A673 (cell line): ENCODE results near the gene OR52N5. TPM values are rescaled to one million over a fixed set of nuclear protein-coding genes. Genes with fewer than 3 reads are reported as not detected.

Experiments used
- Bru-seq: library from RNA; stranded (reverse); fragments of 400-500 nt; gene quantifications from one replicate; lab custom pipeline; 2021; lab: Mats Ljungman, UMichigan
- BruChase-seq, 2 experiments: library from RNA; stranded (reverse); fragments of 400-500 nt; gene quantifications; one replicate each; lab custom pipeline; 2021; lab: Mats Ljungman, UMichigan
- BruUV-seq: library from RNA; stranded (reverse); fragments of 400-500 nt; replicated peaks from 2 replicates; lab custom pipeline; 2021; lab: Mats Ljungman, UMichigan
- CTCF ChIA-PET: fragments of 300-600 bp; sonication (Branson Sonifier 250); formaldehyde crosslinking; loops from one replicate; lab custom pipeline; 2022; ENCODE audit warnings: antibody characterized with exemption; lab: Charles Lee
- POLR2A ChIA-PET: fragments of 300-600 bp; sonication (Branson Sonifier 250); formaldehyde crosslinking; loops from one replicate; lab custom pipeline; 2022; ENCODE audit warnings: antibody characterized with exemption; ENCODE audit not compliant: low non-redundant PET; lab: Charles Lee
- DNase-seq: peaks from one replicate; pipeline ENCODE4 v3.0.0-alpha.2; 2015; ENCODE audit warnings: low spot score
- H3K27ac ChIP-seq: fragments of 200-600 bp; sonication (generic); 2 replicates; pipeline ENCODE4 v1.5.1; 2016; ENCODE audit warnings: mixed run types, low read depth, mild to moderate bottlenecking, mixed read lengths, antibody characterized with exemption, low read length; ENCODE audit not compliant: poor library complexity, severe bottlenecking
- H3K27me3 ChIP-seq: fragments of 200-600 bp; sonication (generic); replicated peaks from 2 replicates; pipeline ENCODE4 v1.6.1; 2017; ENCODE audit warnings: mixed run types, low read depth, mild to moderate bottlenecking, mixed read lengths, antibody characterized with exemption, low read length; ENCODE audit not compliant: insufficient read depth, poor library complexity
- H3K36me3 ChIP-seq: fragments of 200-600 bp; sonication (generic); 2 replicates; pipeline ENCODE4 v1.6.1; 2016; ENCODE audit warnings: mixed run types, mild to moderate bottlenecking, mixed read lengths, antibody characterized with exemption, low read length; ENCODE audit not compliant: insufficient read depth, poor library complexity, severe bottlenecking
- H3K4me1 ChIP-seq: fragments of 200-600 bp; sonication (generic); 2 replicates; pipeline ENCODE4 v1.6.1; 2017; ENCODE audit warnings: mixed run types, mild to moderate bottlenecking, mixed read lengths, antibody characterized with exemption, low read length; ENCODE audit not compliant: insufficient read depth, poor library complexity, severe bottlenecking
- H3K4me3 ChIP-seq: fragments of 200-600 bp; sonication (generic); 2 replicates; pipeline ENCODE4 v1.5.1; 2016; ENCODE audit warnings: low read depth, mixed run types, mild to moderate bottlenecking, mixed read lengths, low read length; ENCODE audit not compliant: poor library complexity, severe bottlenecking
- H3K9me3 ChIP-seq: fragments of 200-600 bp; sonication (generic); 2 replicates; pipeline ENCODE4 v1.6.1; 2016; ENCODE audit warnings: mixed run types, low read depth, mild to moderate bottlenecking, mixed read lengths, antibody characterized with exemption, low read length; ENCODE audit not compliant: poor library complexity, severe bottlenecking
- CTCF ChIP-seq: fragments of 300-800, 200-600 bp; sonication (generic); conservative IDR thresholded peaks from 2 replicates; pipeline ENCODE4 v1.5.1; 2017; ENCODE audit warnings: low read depth, mild to moderate bottlenecking, antibody characterized with exemption, low read length, moderate library complexity, mixed read lengths
- EZH2 ChIP-seq: fragments of 200-600 bp; sonication (generic); IDR thresholded peaks from 2 replicates; pipeline ENCODE4 v1.6.1; 2017; ENCODE audit warnings: borderline replicate concordance, low read depth, mild to moderate bottlenecking, mixed read lengths, antibody characterized with exemption, low read length; ENCODE audit not compliant: poor library complexity, severe bottlenecking
- intact Hi-C: fragments of 100-400 bp; cut with micrococcal nuclease; formaldehyde crosslinking; loops from one replicate; pipeline ENCODE4 v1.10.0; 2022; ENCODE audit not compliant: unreplicated experiment
- long read RNA-seq: library from polyadenylated mRNA; stranded (forward); transcript quantifications from one replicate; pipeline ENCODE4 v2.0.0, GENCODE V29; 2022
- total RNA-seq: library from RNA; stranded (reverse); gene quantifications from 2 replicates; pipeline ENCODE4 v1.2.3, GENCODE V29; 2021

OR52N5 gene
- total RNA-seq (not detected in 2 replicates), Bru-seq, nascent RNA (not detected), BruChase-seq, experiment 1, labeled RNA remaining after a 2-hour chase (not detected), BruChase-seq, experiment 2, labeled RNA remaining after a 6-hour chase (not detected)
- long read RNA-seq, result 0 reads

GRCh38 chr11:5783255-5783654 is at the start of gene OR52N5:
OR52N5 (minus strand) TSS chr11:5783355; CDS start chr11:5778634, 4,721 bp downstream.
- ChIA-PET POLR2A (no interaction called here), CTCF (no interaction called here)
- intact Hi-C loops, result no loop called here

GRCh38 chr11:5831196-5831829 is 48.2 kb upstream of the OR52N5 start:
- TF ChIP-seq CTCF (no peak), EZH2 (no peak)
- intact Hi-C loops, result no loop called here
- Histone ChIP-seq H3K4me3 (no peak overlapping the region), H3K4me1 (no peaks in the 10 kb centered on the region), H3K27ac (no peak overlapping the region), H3K36me3 (no peaks in the 10 kb centered on the region), H3K27me3 (no peaks in the 10 kb centered on the region), H3K9me3 (no peaks in the 10 kb centered on the region)
- CTCF ChIA-PET, result no interaction called here
- POLR2A ChIA-PET, result no interaction called here
- DNase-seq, result peak; percentile 9
- no TSS peak for BruUV-seq

More at GRCh38 chr11:5783255-5783654, at the start of gene OR52N5:
- no TSS peak for BruUV-seq
- Histone ChIP-seq H3K4me3 (no peak within 1 kb of the TSS), H3K36me3 (no peaks in the 10 kb centered on the region), H3K27ac (no peak within 1 kb of the TSS), H3K27me3 (no peaks in the 10 kb centered on the region), H3K4me1 (no peaks in the 10 kb centered on the region), H3K9me3 (no peaks in the 10 kb centered on the region)
- TF ChIP-seq CTCF, result no peak
- TF ChIP-seq EZH2, result no peak
- DNase-seq, result no peak

GRCh38 chr11:5818245-5818886 is 35.2 kb upstream of the OR52N5 start:
- TF ChIP-seq EZH2 (no peak), CTCF (no peak)
- CTCF ChIA-PET, result no interaction called here
- Histone ChIP-seq H3K9me3 (no peaks in the 10 kb centered on the region), H3K4me3 (no peak overlapping the region), H3K36me3 (no peaks in the 10 kb centered on the region), H3K27ac (no peak overlapping the region), H3K27me3 (no peaks in the 10 kb centered on the region), H3K4me1 (no peaks in the 10 kb centered on the region)
- intact Hi-C loops, result no loop called here
- DNase-seq, result no peak
- BruUV-seq, result no TSS peak
- POLR2A ChIA-PET, result no interaction called here
